Suprapubic skin (tissue), 3 donors: ENCODE measurements around the gene ZNF423.

Experiments used
- CTCF ChIP-seq, 2 donors: fragments of 200-600 bp in 1 of 2; fragments of 450-650 bp in 1 of 2; sonication (generic) in 1 of 2; IDR thresholded peaks; one replicate each; pipeline ENCODE4 v1.5.1; 2016 to 2019; ENCODE audit warnings: antibody characterized with exemption in 2 of 2, mild to moderate bottlenecking in 1 of 2, moderate library complexity in 1 of 2
- POLR2A ChIP-seq, 2 donors: fragments of 450-650 bp; IDR thresholded peaks; one replicate each; pipeline ENCODE4 v1.6.1; 2017; ENCODE audit warnings: antibody characterized with exemption in 2 of 2, mild to moderate bottlenecking in 2 of 2, moderate library complexity in 2 of 2

GRCh38 chr16:49602976-49603310, 253.0 kb downstream of the ZNF423 start:
- no peak for TF ChIP-seq CTCF (IDR thresholded peaks at IDR 0.05)
- TF ChIP-seq POLR2A (IDR thresholded peaks at IDR 0.05), result no peak
